NCI-H345 (cell line): ENCODE data around the gene NF2.
A peak's percentile ranks its signal among the peaks of the same experiment; 100 is the strongest.
"Not testable (repeated sequence)": the region's sequence is repeated elsewhere in the genome, so short reads cannot be mapped to it uniquely, and the experiment has no call there.

Experiments
- DNase-seq: peaks from one replicate; lab custom pipeline; 2025; lab: John Stamatoyannopoulos, UW

The NF2 gene

DNA sequence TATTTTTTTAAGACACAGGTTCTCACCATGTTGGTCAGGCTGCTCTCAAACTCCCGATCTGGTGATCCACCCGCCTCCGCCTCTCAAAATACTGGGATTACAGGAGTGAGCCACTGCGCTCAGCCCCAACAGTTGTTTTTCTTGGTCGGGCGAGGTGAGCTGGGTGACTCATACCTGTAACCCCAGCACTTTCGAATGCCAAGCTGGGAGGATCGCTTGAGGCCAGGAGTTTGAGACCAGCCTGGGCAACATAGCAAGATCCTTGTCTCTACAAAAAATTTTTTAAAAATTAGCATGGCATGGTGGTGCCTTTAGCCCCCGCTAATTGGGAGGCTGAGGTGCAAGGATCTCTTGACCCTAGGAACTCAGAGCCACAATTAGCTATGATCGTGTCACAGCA lies 7.0 kb upstream of the NF2 start:
- DNase-seq, result no peak

DNA sequence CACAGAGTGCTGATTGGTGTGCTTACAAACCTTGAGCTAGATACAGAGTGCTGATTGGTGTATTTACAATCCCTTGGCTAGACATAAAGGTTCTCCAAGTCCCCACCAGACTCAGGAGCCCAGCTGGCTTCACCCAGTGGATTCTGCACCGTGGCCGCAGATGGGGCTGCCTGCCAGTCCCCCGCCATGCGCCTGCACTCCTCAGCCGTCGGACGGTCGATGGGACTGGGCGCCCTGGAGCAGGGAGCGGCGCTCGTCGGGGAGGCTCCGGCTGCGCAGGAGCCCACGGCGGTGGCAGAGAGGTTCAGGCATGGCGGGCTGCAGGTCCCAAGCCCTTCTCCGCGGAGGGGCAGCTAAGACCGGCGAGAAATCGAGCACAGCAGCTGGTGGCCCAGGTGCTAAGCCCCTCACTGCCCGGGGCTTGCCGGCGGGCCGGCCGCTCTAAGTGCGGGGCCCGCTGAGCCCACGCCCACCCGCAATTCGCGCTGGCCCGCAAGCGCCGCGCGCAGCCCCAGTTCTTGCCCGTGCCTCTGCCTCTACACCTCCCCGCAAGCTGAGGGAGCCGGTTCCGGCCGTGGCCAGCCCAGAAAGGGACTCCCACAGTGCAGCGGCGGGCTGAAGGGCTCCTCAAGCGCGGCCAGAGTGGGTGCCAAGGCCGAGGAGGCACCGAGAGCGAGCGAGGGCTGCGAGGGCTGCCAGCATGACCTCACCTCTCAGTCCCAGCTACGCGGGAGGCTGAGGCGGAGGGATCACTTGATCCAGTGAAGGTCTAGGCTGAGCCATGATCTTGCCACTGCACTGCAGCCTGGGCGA lies 5.4 kb upstream of the NF2 start:
- DNase-seq, result not testable (repeated sequence)

DNA sequence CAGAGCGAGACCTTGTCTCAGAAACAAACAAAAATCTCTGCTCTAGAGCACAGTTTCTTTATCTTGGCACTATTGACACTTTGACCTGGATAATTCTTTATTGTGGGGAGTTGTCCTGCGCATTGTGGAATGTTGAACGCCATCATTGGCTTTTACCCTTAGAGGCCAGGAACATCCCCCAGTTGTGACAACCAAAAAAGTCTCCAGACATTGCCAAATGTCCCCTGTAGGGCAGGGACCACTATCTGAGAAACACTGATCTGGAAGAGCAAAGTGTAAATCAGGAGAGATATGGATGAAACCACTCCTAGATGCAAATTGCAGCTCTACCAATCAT lies 4.8 kb upstream of the NF2 start:
- no peak for DNase-seq

DNA sequence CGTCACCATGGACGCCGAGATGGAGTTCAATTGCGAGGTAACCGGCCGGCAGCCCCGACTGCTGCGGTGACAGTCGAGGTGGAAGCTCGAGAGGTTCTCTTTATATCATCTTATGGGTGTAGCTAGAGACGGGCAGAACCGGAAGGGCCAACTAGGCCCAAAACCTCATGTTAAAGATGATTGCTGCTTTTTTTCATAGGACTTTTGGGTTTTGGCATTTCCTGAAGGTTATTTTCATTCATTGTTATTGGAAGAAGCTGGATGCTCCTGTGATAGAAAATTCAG lies 585 bp downstream of the NF2 start:
- DNase-seq, result no peak

DNA sequence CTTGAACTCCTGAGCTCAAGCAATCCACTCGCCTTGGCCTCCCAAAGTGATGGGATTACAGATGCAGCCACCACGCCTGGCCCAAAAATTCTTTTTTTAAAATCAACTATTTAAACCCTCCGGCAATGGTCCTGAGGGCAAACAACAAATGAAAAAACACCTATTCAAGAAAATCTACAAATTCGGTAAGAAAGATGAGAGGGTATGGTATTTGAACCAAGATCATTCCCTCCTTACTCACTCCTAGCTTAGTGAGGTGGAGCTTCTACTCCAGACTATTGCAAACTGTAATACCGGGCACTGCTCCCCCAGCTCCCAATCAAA lies 2.1 kb downstream of the NF2 start:
- no peak for DNase-seq

DNA sequence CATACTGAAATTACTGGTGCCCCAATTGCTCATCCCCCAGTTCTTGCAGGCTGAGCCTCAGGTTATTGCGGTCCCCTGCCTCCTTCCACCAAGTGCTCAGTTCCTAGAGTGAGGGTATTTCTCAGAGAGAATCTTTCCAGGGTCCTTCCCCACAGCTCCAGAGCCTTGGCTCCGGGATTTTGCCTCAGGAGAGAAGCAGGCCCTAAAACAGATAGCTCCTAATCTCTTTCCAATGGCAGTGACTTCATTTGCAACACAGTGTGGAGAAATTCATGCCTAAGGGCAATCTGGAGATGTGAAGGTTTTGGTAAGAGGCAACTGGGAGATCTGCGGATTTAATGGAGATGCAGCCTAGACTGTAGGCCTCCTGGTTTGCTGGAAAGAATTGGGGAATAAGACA lies 2.9 kb downstream of the NF2 start:
- DNase-seq, result no peak

DNA sequence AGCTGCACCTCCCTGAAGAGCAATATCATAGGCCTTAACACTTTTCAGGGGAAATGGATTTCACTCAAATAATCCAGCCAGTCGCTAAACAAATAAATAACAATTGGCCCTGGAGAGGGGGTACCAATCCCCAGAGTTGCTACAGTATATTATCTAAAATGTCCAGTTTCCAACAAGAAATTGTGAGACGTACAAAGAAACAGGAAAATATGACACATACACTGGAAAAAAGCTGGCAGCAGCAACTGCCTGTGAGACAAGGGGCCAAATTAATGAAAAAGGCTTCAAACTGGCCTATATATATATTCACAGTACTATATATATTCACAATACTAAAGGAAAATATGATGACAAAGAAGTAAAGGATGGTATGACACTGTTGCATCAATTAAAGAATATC lies 4.0 kb downstream of the NF2 start:
- no peak for DNase-seq

DNA sequence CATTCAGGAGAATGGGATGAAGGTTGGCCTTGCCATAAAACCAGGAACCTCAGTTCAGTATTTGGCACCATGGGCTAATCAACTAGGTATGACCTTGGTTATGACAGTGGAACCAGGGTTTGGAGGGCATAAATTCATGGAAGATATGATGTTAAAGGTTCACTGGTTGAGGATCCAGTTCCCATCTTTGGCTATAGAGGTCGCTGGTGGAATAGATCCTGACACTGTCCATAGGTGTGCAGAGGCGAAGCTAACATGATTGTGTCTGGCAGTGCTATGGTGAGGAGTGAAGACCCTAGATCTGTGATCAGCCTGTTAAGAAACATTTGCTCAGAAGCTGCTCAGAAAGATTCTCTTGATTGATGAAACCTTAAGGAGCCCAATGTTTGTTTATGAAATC lies 5.7 kb downstream of the NF2 start:
- no peak for DNase-seq

DNA sequence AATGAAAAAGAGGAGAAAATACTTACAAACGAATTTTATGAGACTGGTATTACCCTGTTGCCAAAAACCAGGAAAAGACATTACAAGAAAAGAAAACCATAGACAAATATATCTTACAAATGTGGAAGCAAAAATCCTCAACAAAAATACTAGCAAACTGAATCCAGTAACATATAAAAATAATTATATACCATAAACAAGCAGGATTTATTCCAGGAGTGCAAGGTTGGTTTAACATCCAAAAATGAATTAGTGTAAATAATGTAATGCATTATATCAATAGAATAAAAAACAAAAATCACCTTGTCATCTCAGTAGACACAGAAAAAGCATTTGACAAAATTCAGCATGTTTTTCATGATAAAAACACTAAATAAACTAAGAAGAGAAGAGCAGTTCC lies 7.3 kb downstream of the NF2 start:
- DNase-seq, result no peak

DNA sequence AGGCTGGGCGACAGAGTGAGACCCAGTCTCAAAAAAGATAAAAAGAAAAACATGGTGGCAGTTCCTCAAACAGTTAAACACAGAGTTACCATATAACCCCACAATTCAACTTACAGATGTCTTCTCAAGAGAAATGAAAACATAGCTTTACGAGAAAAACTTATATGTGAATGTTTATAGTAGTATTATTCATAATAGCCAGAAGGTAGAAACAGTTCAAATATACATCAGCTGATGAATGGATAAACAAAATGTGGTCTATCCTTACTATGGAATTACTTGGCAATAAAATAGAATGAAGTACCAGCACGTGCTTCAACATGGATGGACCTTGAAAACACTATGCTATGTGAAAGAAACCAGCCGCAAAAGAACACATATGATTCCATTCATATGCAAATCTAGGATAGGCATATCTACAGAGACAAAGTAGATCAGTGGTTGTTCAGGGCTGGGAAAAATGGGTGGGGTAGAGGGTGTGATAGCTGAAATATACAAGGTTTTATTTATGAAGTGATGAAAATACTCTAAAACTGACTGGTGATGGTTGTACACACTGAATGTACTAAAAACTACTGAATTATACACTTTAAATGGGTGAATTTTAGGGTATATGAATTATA lies 12.4 kb downstream of the NF2 start:
- no peak for DNase-seq

DNA sequence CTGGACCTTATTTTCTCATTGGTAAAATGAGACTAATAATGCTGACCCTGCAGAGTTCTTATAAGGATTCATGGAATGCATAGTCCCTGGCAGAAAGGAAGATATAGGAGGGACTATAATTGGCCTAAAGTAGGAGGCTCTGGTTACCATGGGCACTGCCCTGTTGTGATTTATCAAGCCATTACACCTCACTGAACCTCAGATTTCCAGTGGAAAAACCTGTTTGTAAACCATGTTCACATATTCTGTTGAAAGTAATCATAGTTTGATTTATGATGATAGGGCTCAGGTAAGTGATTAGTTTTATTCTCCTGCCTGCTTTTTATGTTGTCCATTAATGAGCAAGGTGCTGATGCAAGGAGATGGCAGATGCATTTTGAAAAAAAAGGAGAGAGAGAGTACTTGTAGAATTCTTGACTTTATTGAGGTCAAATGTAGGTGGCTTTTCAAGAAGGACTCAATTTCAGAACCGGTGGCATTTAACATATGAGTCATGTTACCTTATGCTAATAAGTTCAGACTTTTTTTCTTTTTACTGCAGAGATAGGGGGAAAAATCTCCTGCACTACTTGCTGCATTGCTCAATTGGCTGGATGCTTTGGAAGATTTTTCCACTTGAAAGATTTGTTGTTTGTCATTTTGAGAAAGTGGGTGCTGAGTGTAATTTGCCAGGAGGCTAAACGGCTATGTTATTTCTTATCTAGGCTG lies 14.6 kb downstream of the NF2 start:
- no peak for DNase-seq

DNA sequence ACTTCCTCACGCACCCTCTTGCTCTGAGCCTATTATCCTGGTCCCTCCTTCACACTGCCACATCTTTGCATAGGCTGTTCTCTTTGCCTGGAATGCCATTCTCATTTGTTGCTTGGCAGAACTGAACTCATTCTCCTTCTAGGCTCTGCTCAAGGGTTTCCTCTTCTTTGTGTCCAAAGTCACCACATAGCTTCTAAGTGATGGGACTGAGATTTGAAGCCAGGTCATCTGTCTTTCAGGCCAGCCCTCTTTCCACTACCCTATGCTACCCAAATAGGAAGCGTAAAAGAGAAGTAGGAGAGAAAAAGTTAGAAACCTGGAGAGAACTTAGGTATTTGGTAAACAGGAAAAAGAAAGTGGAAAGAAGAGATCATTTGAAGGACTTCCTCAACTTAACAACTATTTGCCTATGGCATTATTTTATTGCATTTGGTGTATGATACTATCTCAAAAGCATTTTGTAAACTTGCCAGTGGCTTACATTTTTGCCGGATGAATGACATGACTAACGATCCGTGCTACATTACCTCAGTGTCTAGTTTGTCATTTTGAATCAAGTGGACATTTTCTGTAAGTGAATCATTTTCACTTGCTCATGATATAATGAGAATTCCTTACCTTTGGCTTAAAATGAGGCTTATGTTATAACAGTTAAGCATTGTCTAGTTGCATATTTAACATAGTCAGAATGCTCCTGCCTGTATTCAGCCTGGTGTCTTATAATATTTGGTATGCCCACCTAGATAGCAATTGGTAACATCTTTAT lies 18.5 kb downstream of the NF2 start:
- DNase-seq, result no peak

DNA sequence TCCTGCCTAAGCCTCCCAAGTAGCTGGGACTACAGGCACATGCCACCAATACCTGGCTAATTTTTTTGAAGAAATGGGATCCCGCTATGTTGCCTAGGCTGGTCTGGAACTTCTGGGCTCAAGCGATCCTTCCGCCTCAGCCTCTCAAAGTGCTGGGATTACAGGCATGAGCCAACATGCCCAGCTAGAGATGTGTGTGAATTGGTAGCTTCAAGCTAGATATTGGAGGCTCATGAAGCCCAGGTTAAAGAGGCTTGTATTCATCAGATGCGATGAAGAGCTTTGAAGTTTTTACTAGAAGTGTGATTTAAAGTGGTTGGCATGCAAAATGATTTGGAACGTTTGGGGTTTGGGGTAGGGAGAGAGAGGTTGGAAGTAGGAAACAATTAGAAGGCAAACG lies 19.6 kb downstream of the NF2 start:
- DNase-seq, result no peak

DNA sequence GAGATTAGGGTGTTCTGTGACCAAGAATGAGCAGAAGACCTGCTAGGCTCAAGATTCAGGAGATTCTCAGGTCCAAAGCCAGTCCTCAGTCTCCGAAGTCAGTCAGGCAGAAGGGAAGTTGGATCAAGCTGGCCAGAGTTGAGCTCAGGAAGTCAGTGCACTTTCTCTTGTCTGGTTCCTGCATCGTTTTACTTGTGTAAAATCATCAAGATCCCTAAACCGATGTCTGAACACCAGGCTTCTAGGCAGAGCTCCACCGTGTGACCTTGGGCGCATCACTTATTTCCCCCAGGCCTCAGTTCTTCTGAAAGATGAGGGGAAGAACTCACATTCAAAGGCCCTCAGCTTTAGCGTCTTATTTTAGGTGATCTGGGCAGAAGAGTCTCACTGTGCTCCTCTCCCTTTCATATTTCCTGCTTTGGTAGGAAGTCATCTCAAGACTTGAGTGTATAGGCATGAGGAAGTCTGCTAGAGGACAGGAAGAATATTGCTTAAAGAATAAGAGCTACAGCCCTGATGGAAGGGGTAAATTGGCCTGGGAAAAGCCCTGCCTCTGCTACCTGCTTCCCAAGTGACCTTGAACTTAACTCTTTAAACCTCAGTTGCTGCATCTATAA lies 20.2 kb downstream of the NF2 start:
- no peak for DNase-seq

DNA sequence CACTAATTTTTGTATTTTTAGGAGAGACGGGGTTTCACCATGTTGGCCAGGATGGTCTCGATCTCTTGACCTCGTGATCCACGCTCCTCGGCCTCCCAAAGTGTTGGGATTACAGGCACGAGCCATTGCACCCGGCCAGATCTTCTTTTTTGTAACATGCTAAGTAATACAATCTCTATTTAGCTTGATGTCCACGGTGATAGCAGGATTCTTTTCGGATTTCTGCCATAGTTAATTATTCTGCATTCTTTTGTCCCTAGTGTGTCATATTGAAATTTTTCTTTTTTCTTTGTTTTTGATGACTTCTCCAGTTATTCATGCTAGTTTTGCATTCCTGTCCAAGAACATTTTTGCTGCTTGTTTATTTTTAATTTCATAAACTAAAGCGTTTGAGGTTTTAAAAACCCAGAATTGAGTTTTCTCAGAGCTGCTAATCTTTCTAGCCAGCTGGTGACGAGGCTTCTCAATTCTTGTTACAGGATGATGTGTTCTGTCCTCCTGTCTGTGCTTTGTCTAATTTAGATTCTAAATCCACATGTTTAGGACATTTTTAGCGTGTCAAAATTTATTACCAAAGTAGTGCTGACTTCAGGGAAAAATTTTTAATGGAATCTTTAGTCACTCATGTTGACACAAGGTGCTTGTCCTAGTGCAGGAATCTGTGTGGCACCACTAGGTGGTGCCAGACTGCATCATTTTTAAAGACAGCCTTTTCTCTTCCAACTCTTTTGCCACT lies 21.8 kb downstream of the NF2 start:
- peak; percentile 16 for DNase-seq

DNA sequence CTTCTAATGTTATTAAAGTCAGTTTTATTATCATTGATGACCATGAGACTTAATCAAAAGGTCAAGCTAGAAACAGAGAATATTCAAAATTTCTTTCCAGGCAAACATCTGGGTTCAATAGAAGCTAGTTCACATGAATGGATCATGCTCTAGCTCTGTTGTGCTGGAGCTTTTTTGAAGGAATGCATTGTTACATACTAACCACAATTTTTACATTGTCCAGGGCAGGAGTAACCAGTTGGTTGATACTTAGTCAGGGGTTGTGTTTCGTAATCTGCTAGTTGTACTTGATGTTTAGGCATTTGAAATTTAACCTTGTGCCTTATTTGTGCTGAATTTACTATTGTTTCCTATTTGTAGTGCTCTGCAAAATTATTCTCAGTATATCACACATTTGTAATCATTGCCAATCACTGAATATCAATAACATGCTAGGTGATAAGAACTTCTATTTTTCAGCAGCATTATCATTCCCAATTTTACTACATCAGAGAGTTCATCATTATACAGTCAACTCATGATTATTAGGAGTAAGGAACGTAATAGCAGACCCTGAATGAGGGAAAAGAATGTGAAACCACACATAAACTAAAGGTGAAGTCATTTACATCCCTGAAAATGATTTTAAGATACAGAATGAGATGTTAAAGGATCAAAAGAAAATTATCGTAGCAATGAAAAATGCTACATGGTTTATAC lies 23.2 kb downstream of the NF2 start:
- no peak for DNase-seq

DNA sequence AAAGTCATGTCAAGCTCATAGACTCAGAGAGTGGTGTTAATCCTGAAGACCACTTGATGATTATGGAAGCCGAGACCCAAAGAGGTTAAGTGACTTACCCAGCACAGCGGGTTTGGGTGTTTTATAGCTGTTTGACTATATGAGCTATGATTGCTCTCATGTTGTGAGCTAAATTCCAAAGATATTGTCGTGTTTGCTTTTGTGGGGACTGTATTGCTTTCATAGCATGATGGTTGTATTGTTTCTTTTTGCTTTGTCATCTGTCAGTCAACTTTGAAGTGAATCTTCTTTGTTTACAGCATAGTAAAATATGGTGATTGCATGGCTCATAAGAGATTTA lies 23.7 kb downstream of the NF2 start:
- no peak for DNase-seq

DNA sequence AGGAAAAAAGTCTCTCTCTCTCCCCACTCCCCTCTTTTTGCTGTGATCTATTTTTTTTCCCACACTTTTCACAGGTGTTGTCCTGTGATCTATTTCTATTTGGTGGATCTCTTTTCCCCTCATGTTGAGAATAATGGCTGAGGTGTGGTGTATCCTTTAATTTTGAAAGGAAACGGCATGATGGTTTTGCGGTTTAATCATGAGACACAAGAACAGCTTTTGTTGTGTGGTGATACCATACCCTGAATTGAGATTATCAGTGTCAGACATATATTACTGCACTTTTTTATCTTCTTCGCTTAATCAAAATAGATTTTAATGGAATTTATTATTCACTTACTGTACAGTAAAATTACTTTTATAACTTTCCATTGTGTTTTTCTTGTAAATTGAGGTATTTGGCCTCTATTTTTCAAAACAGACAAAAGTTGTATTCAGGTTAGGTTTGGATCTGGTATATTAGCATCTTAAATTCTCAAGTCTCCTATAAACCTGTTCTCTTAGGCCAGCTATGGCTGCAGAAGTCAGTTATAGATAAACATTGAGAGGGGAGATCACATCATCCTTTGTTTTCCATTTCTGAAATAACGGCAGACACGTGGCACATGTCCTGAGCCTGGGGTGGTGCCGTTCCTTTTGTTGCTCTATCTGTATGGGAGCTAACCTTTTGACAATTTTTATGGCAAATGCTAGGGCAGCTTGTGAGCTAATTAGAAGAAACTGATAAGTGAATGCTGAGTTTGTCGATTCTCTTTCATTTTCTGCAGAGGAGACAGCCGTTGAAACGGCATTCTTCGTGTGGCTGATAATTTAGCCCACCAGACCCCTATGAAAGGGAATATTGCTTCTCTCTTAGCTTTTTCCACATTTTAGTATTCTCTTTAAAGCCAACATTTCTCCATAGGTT lies 25.8 kb downstream of the NF2 start:
- no peak for DNase-seq

DNA sequence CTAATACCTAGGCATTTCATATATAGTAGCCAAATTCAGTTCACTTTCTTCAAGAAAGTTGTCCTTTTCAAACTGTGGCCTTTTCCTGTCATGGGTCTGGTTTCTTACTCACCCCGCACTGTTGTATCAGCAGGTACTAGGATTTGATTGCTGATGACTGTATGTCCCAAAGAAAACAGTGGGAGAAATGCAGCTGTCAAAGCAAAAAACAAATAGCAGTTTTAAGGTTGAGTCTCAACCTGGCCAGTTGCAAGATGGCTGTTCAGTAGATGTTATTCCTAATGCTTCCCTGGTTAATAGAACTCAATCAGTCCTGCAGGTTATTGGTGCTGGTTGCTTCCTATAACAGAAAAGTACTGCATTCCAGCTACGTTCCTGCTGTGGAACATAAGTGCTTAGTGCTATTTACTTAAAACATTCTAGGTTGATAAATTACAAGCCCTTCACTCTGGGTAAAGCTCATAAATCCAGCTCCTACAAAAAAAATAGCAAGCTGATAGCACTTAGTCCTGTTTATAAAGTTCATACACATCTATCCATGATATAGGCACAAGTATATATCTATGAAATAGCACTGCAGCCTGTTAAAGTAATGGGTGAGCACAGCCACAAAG lies 26.6 kb downstream of the NF2 start:
- no peak for DNase-seq

DNA sequence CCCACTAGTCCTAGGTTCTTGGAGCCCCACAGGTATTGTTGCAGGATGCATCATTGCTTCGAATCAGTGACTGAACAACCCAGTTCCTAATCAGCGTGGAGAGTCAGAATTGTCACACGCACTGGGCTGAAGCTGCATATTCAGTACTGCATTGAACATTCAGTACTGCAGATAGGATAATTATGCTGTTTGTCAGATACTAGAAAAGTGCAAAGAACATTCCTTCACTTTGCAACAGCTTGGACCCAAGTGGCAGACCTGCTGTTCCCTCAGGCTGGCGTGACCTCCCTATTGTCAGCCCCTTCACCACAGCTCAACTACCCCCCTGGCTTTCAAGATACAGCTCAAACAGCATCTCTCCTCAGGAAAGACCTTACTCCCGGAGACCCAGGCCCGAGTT lies 27.6 kb downstream of the NF2 start:
- DNase-seq, result no peak
